Trophoblast cell (in vitro differentiated cells and primary cell): Measurements from ENCODE around the gene SBF2.

Experiments used
- DNase-seq, 2 donors: peaks; one replicate each; pipeline ENCODE4 v3.0.0-alpha.2; 2016
- H2AFZ ChIP-seq: 2 replicates; pipeline ENCODE4 v1.6.1; 2013; ENCODE audit warnings: low read length, moderate library complexity, mild to moderate bottlenecking; ENCODE audit not compliant: insufficient read depth, poor library complexity
- H2AK5ac ChIP-seq: 2 replicates; pipeline ENCODE4 v1.6.1; 2013; ENCODE audit warnings: mild to moderate bottlenecking, low read length
- H2BK120ac ChIP-seq: 2 replicates; pipeline ENCODE4 v1.6.1; 2013; ENCODE audit warnings: low read length, mild to moderate bottlenecking, moderate library complexity; ENCODE audit not compliant: insufficient read depth, poor library complexity
- H2BK12ac ChIP-seq: 2 replicates; pipeline ENCODE4 v1.6.1; 2013; ENCODE audit warnings: mild to moderate bottlenecking, low read length, moderate library complexity
- H2BK5ac ChIP-seq: 2 replicates; pipeline ENCODE4 v1.6.1; 2013; ENCODE audit warnings: low read length, low read depth, moderate library complexity, mild to moderate bottlenecking; ENCODE audit not compliant: poor library complexity
- H3K14ac ChIP-seq: 2 replicates; pipeline ENCODE4 v1.6.1; 2013; ENCODE audit warnings: mild to moderate bottlenecking, low read length
- H3K18ac ChIP-seq: 2 replicates; pipeline ENCODE4 v1.6.1; 2013; ENCODE audit warnings: mild to moderate bottlenecking, low read length
- H3K23ac ChIP-seq: 2 replicates; pipeline ENCODE4 v1.6.1; 2013; ENCODE audit warnings: low read length
- H3K27ac ChIP-seq: 2 replicates; pipeline ENCODE4 v1.5.1; 2013; ENCODE audit warnings: low read depth, mild to moderate bottlenecking, inconsistent platforms, low read length, moderate library complexity
- H3K27me3 ChIP-seq: 2 replicates; pipeline ENCODE4 v1.6.1; 2013; ENCODE audit warnings: inconsistent platforms, mild to moderate bottlenecking, low read length, moderate library complexity; ENCODE audit not compliant: insufficient read depth
- H3K36me3 ChIP-seq, 2 experiments: 1 replicate in 1 of 2; 2 replicates in 1 of 2; pipeline ENCODE4 v1.6.1; 2013; ENCODE audit warnings: low read length in 2 of 2, mild to moderate bottlenecking in 2 of 2, moderate library complexity in 1 of 2; ENCODE audit not compliant: insufficient read depth in 2 of 2, control insufficient read depth in 1 of 2
- H3K4ac ChIP-seq: 2 replicates; pipeline ENCODE4 v1.6.1; 2013; ENCODE audit warnings: low read depth, mild to moderate bottlenecking, low read length, moderate library complexity
- H3K4me1 ChIP-seq, 2 experiments: 1 replicate in 1 of 2; 2 replicates in 1 of 2; pipeline ENCODE4 v1.6.1; 2013; ENCODE audit warnings: low read length in 2 of 2, mild to moderate bottlenecking in 2 of 2, moderate library complexity in 1 of 2; ENCODE audit not compliant: insufficient read depth in 2 of 2, control insufficient read depth in 1 of 2
- H3K4me2 ChIP-seq: 2 replicates; pipeline ENCODE4 v1.6.1; 2013; ENCODE audit warnings: inconsistent platforms, mild to moderate bottlenecking, low read length, moderate library complexity
- H3K4me3 ChIP-seq: 2 replicates; pipeline ENCODE4 v1.5.1; 2013; ENCODE audit warnings: mild to moderate bottlenecking, low read depth, low read length, inconsistent platforms
- H3K79me1 ChIP-seq: one replicate; pipeline ENCODE4 v1.6.1; 2013; ENCODE audit warnings: low read length
- H3K79me2 ChIP-seq: 2 replicates; pipeline ENCODE4 v1.6.1; 2013; ENCODE audit warnings: low read length, mild to moderate bottlenecking; ENCODE audit not compliant: control insufficient read depth, insufficient read depth, poor library complexity
- H3K9ac ChIP-seq: 2 replicates; pipeline ENCODE4 v1.6.1; 2013; ENCODE audit warnings: mild to moderate bottlenecking, low read length
- H3K9me3 ChIP-seq: 2 replicates; pipeline ENCODE4 v1.6.1; 2013; ENCODE audit warnings: low read depth, mild to moderate bottlenecking, control low read depth, inconsistent platforms, low read length; ENCODE audit not compliant: insufficient read depth
- H4K12ac ChIP-seq: 2 replicates; pipeline ENCODE4 v1.6.1; 2013; ENCODE audit warnings: low read depth, mild to moderate bottlenecking, low read length, moderate library complexity
- H4K8ac ChIP-seq: 2 replicates; pipeline ENCODE4 v1.6.1; 2013; ENCODE audit warnings: low read depth, mild to moderate bottlenecking, low read length, moderate library complexity
- H4K91ac ChIP-seq: one replicate; pipeline ENCODE4 v1.6.1; 2013; ENCODE audit warnings: low read depth, mild to moderate bottlenecking, low read length, moderate library complexity
- WGBS: extraction: QIAGEN DNeasy Blood & Tissue Kit; methylation state at CpG from one replicate; pipeline ENCODE4 v1.1.7; 2013; ENCODE audit warnings: missing lambda C conversion rate; ENCODE audit not compliant: insufficient read length, insufficient coverage; ENCODE audit errors: extremely low coverage; 5-methylcytosine and 5-hydroxymethylcytosine counted together

Gene SBF2

GRCh38 chr11:10164621-10165020 is 129.4 kb downstream of the SBF2 start:
- Histone ChIP-seq H2BK120ac (no peak overlapping the region), H3K9ac (no peak overlapping the region), H3K9me3 (no peaks in the 10 kb centered on the region), H2AK5ac (no peak overlapping the region), H3K36me3 (no peaks in the 10 kb centered on the region), H4K91ac (no peak overlapping the region), H3K4me3 (no peak overlapping the region), H2BK12ac (no peak overlapping the region), H3K79me2 (no peaks in the 10 kb centered on the region), H3K27ac (no peak overlapping the region), H3K14ac (no peak overlapping the region), H3K79me1 (no peaks in the 10 kb centered on the region), H2BK5ac (no peak overlapping the region), H3K18ac (no peak overlapping the region), H3K4me2 (no peak overlapping the region), H3K4ac (no peak overlapping the region), H4K8ac (no peak overlapping the region), H4K12ac (no peak overlapping the region), H3K23ac (no peak overlapping the region), H3K4me1 (no peaks in the 10 kb centered on the region), H2AFZ (no peak overlapping the region), H3K27me3 (no peaks in the 10 kb centered on the region)
- DNase-seq, result no peak

DNA sequence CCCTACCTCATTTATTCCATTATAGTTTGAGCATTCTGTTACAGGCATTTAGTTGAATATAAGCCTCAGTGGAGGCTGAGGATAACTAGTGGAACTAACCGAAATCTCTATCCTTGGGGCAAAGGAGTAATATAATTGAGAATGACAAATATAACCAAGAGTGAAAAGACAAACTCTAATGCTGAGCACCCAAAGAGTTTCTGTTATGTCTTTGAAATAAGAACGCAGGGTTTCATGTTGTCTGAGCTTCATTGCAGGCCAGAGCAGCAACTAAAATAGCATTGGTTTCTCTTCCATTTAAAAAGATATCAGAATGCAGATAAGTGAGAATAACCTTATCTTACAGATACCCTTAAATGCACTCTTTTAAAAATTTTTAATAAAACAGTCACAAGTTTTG is 131.8 kb downstream of the SBF2 start:
- Histone ChIP-seq H2BK120ac (no peak overlapping the region), H2AFZ (no peak overlapping the region), H3K4ac (no peak overlapping the region), H3K9me3 (no peaks in the 10 kb centered on the region), H4K12ac (no peak overlapping the region), H3K9ac (no peak overlapping the region), H2BK12ac (no peak overlapping the region), H3K23ac (no peak overlapping the region), H4K91ac (no peak overlapping the region), H3K4me2 (no peak overlapping the region), H3K79me1 (no peaks in the 10 kb centered on the region), H3K18ac (no peak overlapping the region), H3K14ac (no peak overlapping the region), H3K4me1 (no peaks in the 10 kb centered on the region), H3K4me3 (no peak overlapping the region), H3K27ac (no peak overlapping the region), H3K79me2 (no peaks in the 10 kb centered on the region), H2BK5ac (no peak overlapping the region), H4K8ac (no peak overlapping the region), H3K27me3 (no peaks in the 10 kb centered on the region), H2AK5ac (no peak overlapping the region), H3K36me3 (no peaks in the 10 kb centered on the region)
- no peak for DNase-seq
- no CpG with 5 or more reads among the region's 2 CpGs for WGBS

DNA sequence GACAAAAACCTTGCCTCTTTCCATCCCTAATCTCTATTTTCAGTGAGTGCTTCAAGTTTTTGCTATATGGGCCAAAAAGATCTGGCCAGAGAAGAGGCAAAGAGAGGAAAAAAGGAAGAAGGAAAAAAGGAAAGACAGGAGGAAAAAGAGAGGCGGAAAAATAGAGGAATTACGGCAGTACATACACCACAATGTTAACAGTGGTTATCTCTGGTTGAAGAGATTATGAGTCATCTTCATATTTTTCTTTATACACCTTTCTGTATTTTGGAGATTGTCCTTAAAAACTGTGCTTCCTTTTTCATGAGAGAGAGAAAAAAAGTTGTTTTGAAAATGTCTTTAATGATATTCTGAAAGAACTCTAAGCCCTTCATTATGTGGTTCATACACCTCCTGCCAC is 133.7 kb downstream of the SBF2 start:
- peaks cover 3% of the 10 kb centered on the region for H3K9me3 ChIP-seq
- H4K8ac ChIP-seq, result no peak overlapping the region
- H3K4me2 ChIP-seq, result no peak overlapping the region
- H3K4ac ChIP-seq, result no peak overlapping the region
- no peaks in the 10 kb centered on the region for H3K79me2 ChIP-seq
- H4K12ac ChIP-seq, result no peak overlapping the region
- H3K18ac ChIP-seq, result no peak overlapping the region
- no peak overlapping the region for H2BK5ac ChIP-seq
- no peak overlapping the region for H3K23ac ChIP-seq
- no peak overlapping the region for H2BK12ac ChIP-seq
- no peak for DNase-seq
- no CpG with 5 or more reads among the region's 2 CpGs for WGBS
- no peak overlapping the region for H3K4me3 ChIP-seq
- no peak overlapping the region for H3K14ac ChIP-seq
- H4K91ac ChIP-seq, result no peak overlapping the region
- H3K79me1 ChIP-seq, result no peaks in the 10 kb centered on the region
- no peaks in the 10 kb centered on the region for H3K36me3 ChIP-seq
- H3K9ac ChIP-seq, result no peak overlapping the region
- no peak overlapping the region for H3K27ac ChIP-seq
- H2BK120ac ChIP-seq, result no peak overlapping the region
- H3K27me3 ChIP-seq, result no peaks in the 10 kb centered on the region
- H2AK5ac ChIP-seq, result no peak overlapping the region
- H2AFZ ChIP-seq, result no peak overlapping the region
- H3K4me1 ChIP-seq, result peaks cover 3 to 4% of the 10 kb centered on the region in 2 experiments

DNA sequence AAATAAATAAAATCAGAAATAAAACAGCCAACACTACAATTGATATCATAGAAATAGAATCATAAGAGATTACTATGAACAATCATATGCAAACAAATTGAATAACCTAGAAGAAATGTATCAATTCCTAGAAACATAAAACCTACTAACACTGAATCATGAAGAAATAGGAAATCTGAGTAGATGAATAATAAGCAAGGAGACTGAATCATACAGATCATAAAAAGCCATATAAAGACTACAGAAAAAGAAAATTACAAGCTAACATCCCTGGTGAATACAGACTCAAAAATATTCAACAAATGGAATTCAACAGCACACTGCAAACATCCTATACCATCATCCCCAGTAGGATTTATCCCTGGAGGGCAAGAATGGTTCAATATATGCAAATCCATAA is 135.6 kb downstream of the SBF2 start:
- Histone ChIP-seq H3K27ac (no peak overlapping the region), H3K4ac (no peak overlapping the region), H3K4me1 (peaks cover 3 to 4% of the 10 kb centered on the region in 2 experiments), H3K79me1 (no peaks in the 10 kb centered on the region), H3K18ac (no peak overlapping the region), H3K4me3 (no peak overlapping the region), H3K27me3 (no peaks in the 10 kb centered on the region), H2AK5ac (no peak overlapping the region), H3K36me3 (no peaks in the 10 kb centered on the region), H3K9me3 (peaks cover 3% of the 10 kb centered on the region), H3K23ac (no peak overlapping the region), H4K91ac (no peak overlapping the region), H3K79me2 (no peaks in the 10 kb centered on the region), H2AFZ (no peak overlapping the region), H2BK5ac (no peak overlapping the region), H4K8ac (no peak overlapping the region), H4K12ac (no peak overlapping the region), H3K4me2 (no peak overlapping the region), H3K14ac (no peak overlapping the region), H2BK12ac (no peak overlapping the region), H2BK120ac (no peak overlapping the region), H3K9ac (no peak overlapping the region)
- DNase-seq, result no peak
